Midbrain (tissue), 1 donor: Measurements from ENCODE around the gene CXCL8.
"Not testable (repeated sequence)": the region's sequence is repeated elsewhere in the genome, so short reads cannot be mapped to it uniquely, and the experiment has no call there.

Experiments used
- DNase-seq: peaks from one replicate; lab custom pipeline; 2025; lab: John Stamatoyannopoulos, UW

The CXCL8 gene

DNA sequence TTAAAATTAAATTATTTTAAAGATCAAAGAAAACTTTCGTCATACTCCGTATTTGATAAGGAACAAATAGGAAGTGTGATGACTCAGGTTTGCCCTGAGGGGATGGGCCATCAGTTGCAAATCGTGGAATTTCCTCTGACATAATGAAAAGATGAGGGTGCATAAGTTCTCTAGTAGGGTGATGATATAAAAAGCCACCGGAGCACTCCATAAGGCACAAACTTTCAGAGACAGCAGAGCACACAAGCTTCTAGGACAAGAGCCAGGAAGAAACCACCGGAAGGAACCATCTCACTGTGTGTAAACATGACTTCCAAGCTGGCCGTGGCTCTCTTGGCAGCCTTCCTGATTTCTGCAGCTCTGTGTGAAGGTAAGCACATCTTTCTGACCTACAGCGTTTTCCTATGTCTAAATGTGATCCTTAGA is at the start of gene CXCL8:
CXCL8 (plus strand) TSS at position 217 of the 426 bp plus-strand sequence; CDS start at position 307, 90 bp downstream.
- DNase-seq, result peak; percentile 15

DNA sequence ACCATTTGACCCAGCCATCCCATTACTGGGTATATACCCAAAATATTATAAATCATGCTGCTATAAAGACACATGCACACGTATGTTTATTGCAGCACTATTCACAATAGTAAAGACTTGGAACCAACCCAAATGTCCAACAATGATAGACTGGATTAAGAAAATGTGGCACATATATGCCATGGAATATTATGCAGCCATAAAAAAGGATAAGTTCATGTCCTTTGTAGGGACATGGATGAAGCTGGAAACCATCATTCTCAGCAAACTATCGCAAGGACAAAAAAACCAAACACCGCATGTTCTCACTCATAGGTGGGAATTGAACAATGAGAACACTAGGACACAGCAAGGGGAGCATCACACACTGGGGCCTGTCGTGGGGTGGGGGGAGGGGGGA is 49.2 kb upstream of the CXCL8 start:
- DNase-seq, result not testable (repeated sequence)

DNA sequence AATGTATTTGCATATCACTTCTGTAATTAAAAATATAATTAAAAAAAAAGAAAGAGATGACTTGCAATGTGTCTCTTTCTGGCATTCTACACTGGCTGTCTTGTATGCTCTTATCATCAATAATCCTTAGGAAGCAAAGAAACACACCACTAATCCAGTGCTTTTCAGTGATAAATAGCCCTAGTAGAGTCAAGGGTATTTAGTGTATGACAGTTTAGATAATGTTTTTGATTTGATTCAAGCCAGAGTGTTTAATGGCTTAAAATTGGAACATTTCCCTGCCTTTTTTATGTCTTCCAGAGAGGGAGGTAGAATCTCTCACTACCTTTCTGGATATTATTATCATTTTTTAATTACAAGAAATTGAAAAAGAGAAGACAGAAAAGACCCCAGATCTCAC is 48.6 kb upstream of the CXCL8 start:
- DNase-seq, result no peak

DNA sequence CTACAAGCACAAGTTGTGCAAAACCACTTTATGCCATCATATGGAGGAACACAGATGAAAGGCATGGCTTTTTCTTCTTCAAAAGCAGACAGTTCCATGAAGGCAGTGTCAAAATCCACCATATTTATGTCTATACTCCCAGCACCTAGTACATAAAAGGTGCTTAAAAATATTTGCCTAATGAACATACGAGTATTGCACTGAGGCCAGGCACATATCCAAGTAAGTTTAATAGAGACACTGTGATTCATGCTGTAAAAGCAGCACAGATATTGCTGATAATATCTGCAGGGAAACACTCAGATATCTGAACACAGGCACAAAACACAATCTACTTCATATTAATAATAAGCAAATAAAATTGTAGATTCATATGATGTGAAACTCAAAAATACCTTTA is 48.1 kb upstream of the CXCL8 start:
- no peak for DNase-seq

DNA sequence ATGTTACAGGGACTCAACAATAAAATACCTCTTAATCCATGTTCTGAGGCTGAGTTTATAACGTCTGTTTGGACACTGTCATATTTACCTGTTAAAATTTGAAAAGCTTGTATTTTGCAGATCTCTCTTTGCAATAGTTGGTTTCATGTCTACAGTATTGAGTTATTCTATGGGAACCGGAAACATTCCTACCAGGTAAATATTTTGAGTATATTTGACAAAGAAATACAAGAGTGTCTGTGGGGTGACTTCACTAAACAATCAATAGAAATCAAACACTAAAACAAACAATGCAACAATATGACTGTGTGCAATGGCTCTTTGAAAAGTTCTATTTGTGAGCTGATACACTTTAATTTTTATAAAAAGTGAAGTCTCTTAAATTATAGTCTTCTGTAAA is 47.7 kb upstream of the CXCL8 start:
- DNase-seq, result no peak

DNA sequence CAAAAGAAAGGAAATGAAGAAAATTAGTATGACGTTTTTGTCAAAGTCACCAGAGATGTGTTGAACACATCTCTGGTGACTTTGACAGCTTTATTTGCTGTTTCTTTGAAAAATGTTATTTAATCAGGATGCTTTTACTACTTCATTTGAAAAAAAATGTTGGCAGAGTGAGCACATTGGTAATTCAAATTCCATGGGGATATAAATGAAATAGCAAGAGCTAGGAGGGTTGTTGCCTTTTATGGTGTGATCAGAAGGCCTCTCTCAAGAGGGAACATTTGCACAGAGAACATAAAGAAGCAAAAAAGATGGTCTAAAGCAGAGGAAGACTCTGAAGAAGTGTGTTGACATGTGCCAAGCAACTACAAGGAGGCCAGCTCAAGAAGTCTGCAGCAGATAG is 46.6 kb upstream of the CXCL8 start:
- no peak for DNase-seq

DNA sequence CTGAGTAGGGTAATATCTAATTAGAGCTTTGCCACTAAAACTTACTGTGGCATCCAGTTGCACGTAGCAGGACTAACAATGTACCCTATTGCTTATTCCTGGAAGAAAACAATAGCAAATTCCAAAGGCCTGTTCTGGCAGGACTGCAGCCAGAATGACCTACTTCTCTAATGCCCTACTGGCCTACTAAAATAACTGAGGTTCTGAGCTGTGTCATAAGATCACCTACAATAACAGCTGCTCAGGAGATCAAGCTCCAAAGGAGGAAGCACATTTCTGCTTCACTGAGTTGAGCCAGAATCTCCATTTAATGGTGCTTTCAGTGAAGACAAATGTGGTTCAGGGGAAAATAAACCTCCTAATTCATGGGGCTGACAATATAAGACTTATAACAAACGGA is 42.2 kb upstream of the CXCL8 start:
- no peak for DNase-seq

DNA sequence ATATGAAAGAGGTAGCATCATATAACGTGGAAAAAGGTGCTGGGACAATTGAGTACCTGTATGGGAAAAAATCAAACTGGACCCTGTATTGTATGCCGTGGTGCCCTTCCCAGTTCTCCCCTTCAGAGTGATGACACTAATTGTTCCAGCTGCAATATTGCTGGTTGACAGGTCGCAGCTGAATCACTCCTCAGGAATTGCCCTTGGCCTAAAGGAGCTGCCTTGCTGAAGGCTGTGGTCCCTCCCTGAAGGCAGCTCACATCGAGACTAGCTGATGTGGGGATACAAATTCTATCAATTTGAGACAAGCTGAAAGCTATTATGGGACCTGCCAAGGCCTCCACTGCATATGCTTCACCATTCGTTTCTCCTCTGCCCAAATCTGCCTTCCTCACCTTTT is 39.3 kb upstream of the CXCL8 start:
- DNase-seq, result no peak

DNA sequence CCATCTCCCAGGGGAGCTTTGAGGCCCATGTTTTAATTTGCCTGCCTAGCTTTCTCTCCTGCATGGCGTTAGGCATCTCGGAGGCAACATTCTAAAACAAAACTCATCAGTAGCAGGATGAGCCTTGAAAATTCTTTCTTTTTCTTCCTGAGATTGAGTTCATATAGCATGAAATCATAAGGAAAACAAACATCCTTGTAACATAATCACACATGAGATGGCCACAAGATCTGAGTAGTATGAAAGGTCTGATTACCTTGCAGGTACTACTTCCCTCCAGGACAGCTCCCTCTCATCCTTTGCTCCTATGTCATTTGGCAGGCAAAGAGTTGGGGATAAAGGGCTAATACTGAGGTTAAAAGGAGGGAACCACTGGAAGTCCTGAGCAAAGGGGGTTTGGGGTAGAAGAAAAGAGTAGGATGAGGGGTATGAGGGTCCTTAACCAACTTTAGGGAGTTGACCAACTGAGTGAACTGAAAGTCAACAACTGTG is 37.5 kb upstream of the CXCL8 start:
- no peak for DNase-seq

DNA sequence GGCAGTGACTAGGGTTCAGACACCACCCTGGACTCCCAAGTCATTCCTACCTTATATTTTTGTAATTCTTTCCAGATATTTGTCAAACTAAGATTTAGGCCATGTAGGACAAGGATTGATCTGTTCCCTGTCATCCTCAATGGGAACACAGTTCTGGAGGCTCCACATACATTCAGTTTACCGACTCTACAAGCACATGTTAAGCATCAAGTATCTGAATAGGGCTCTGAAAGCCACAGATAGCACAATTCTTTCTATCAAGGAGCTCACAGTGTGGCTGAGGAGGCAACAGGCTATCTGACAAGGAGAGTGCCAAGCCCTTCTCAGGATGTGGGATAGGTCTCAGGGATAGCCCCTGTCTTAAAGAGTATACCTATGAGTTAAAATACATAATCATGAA is 37.0 kb upstream of the CXCL8 start:
- no peak for DNase-seq

DNA sequence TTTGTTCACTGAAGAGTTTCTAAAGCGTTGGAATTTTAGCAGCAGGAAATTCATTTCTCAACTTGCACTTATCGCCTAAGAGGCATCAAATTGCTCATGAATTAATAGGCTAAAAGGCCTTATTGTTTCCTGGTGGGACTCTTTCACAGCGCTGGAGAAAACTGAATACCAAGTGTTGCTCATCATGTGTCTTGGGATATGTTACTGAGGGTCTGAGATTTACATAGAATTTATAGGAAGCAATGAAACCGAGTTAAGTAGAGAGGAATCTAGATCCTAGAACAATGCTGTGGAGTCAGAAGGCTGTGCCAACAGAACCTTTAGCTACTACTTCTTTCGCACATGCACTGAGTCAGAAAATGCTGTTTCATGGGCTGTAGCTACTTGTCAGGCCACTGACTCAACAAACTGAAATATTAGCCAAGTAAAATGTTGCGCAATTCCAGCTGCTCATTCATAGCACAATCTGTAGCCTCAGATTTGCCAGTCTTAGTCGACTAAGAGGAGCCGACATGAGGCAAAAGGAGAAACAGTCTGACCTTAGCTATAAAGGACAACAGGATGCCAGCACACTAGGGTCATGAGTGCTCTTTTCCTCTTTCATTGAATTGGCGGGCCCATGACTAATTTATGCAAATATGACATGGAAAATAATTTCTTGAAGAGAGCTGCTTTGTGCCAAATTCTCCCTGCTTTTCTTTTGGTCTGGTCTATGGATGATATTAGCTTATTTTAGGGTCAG is 35.9 kb upstream of the CXCL8 start:
- DNase-seq, result peak; percentile 14

DNA sequence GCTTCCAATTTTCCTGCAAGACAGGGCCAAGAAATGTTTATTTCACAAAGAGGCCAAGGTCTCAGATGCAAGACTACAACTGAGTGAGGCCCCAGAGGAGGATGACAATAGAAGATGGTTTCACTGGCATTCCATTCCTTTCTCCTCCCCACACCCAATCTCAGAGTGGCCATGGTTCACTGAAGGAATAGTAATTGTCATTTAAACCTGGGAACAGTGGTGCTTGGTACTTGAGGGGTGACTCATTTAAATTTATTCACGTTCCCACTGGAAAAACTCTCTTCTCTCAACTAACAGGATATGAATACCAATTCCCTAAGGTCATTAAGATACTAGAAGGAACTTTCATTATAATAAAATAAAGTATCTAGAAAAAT is 35.3 kb upstream of the CXCL8 start:
- no peak for DNase-seq

DNA sequence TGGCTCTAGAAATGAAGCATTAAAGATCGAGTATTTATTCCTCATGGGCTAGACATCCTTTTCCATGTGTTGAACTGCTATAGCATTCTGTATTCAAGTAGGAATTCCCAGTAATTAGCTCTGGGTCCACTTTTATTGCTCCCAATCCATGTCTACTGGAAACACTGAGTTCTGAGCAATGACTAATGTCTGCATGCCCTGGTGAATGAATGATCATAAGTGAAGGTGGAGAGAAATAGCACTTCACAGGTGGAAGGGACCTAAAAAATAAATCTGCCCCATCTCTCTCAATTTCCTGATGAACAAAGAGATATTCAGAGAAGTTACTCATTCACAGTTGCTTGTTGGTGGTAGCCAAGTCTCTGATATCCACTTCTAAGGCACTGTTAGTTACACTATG is 34.6 kb upstream of the CXCL8 start:
- no peak for DNase-seq

DNA sequence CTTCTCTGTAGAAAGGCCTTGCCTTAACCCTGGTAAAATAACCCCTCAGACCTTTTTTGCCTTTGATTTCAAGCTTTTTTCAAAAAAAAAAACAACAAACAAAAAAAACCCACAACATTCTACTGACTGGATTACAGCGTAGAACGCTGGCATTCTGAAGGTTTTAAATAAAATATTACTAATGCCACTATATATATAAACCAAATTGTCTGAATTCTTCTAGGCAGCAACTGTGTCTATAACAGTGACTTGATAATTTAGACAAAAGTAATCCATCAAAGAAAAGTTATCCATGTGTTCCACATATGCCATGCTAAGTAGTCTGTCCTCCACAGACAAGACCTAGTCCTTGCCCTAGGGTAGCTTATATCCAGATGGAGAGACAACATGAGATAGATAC is 33.6 kb upstream of the CXCL8 start:
- no peak for DNase-seq

DNA sequence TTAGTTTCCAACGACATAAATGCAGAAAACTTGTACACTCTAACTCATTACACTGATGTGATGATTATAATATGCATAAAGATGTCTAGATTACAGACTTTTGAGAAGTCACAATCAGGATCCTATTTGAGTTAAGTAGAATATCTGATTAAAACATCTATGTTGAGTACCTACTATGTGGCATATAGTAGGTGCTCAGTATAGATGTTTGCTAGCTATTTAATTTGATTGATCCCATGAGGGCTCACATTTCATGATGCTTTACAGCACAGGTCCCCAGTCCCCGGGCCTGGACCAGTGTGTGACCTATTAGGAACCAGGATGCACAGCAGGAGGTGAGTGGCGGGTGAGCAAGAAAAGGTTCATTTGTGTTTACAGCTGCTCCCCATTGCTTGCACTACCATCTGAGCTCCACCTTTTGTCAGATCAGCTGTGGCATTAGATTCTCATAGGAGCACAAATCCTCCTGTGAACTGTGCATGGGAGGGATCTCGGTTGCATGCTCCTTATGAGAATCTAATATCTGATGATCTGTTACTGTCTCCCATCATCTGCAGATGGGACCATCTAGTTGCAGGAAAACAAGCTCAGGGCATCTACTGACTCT is 33.0 kb upstream of the CXCL8 start:
- DNase-seq, result no peak

DNA sequence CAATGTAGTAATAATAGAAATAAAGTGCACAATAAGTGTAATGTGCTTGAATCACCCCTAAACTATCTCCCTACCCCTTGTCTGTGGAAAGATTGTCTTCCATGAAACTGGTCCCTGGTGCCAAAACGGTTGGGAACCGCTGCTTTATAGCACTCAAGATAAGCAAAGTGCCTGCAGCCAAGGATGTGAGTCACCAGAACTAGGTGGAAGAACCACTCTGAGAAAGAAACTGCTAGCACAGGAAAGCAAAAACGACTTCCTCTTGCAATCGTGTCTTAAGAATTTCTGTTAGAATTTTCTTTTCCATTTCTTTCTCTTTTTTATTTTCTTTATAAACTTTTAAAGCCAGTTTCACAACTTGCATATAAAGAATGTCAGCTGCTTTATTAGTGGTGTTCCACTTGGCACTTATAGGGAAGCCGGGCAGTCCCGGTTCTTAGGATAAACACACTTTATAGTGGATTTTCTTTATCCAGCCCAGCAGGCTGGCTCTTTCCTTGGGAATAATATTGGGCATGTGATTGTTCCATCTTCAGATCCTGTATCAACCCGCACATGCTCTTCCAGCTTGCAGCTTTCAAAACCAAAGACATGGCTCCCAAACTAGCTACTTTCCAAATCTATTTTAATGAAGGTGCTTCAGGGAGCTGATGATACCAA is 32.3 kb upstream of the CXCL8 start:
- no peak for DNase-seq

DNA sequence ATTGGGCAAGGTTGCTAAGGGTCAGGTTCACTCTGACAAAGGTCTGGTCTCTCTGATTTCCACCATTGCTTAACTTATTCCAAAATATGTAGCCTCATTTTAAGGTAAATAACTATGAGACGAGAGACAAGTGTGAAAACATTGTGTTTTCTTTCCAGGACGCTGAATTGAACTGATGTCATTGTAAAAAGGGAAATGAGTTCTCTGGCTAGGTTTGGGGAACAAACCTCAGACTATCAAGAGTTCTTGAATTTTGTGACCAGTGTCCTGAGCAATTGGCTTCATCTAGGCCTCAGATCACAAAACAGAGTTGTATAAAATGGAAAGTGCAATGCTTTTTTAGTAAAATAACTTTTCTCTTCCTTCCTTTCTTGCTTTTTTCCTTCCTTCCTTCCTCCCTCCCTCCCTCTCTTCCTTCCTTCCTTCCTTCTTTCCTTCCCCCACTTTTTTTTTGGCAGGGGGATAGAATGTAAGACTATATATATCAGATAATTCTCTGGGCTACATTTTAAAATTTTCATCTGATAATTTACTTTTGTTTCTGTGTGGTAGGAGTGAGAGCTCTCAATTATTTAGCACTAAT is 30.8 kb upstream of the CXCL8 start:
- DNase-seq, result no peak

DNA sequence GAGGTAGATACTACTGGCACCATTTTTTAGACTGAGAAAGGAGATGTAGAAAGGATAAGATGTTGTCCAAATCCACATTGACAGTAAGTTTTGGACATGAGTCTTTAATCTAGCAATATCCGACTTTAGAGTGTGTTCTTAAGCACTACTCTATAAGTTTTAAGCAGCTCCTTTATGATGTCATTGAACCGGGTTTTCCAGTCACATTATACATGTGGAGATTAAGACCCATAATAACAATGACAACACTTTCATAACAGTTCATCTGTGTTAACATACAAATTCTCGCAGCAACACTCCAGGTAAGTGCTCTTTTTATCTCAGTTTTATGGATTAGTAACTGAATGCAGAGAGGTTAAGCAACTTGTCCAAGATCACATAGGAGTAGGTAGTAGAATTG is 30.3 kb upstream of the CXCL8 start:
- no peak for DNase-seq

DNA sequence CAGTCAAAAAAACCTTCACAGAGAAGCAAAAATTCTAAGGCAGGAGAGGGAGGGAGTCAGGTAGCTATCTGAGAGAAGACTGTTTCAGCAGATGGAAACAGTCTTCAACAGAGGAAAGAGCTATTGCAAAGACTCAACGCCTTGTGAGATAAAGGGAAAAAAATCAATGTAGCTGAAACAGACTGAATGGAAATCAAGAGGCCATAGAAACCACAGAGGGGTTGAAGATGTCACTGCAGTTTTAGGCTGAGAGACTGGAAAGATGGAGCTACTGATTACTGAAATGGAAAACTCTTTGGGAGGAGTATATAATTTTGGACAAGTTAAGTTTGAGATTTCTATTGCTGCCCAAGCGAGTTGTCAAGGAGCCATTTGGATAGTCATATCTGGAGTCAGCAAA is 28.4 kb upstream of the CXCL8 start:
- no peak for DNase-seq

DNA sequence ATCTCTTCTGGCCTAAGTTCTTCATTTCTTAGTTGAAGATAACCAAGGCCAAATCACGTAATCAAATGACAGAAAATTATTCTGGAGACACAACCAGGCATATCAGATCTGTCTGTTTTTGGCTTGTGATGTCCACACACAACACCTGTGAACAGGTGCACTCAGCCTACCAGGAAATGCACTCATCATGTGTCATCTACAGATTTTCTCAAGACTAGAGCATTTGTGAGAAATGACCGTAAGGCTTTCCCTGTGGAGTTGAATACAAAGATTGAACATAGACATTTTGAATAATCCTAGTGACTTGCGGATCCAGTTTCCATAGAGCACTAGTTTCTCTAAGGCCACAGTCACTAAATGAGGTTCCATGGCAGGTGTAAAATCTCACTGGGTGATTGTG is 26.7 kb upstream of the CXCL8 start:
- DNase-seq, result no peak

DNA sequence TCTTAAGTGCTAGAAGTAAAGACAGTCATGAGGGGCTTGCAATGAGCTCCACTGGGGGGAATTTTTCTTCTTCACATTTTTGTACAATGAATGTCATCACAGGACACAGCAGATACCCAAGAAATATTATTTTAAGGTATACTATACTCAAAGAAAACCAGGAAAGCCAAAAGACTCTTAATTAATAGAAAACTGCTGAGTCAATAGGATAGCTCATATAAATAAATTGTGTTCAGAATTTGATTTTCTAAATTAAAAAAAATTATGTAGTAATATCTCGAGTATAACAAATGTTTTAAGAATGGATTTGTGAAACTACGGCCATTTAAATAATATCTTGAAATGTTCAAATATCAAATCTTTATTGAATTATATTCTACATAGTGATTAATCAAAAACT is 25.7 kb upstream of the CXCL8 start:
- no peak for DNase-seq

DNA sequence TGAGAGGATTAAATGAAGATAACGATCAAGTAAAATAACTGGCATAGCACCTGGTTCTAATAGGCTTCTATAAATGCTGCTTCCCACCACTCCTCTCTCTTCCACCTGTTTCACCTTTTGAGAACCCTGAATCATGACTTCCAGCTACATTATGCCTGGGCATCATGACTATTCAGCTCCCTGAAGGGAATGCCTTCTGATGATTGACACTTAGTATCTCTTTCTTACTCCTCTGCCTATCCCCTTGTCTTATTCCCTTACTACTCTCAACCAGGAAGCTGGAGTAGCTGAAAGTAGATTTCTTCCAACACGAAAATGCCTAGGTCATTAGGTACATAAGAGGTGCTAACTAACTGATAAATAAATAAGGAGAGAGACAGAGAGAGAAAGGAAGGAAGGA is 24.7 kb upstream of the CXCL8 start:
- no peak for DNase-seq
